Measurements from ENCODE around the gene BANP. TPM values are rescaled to one million over a fixed set of nuclear protein-coding genes. Genes with fewer than 3 reads are reported as not detected.
A peak's percentile ranks its signal among the peaks of the same experiment; 100 is the strongest.
"Not testable (repeated sequence)": the region's sequence is repeated elsewhere in the genome, so short reads cannot be mapped to it uniquely, and the experiment has no call there.

Gene BANP
- total RNA-seq, 2 donors from 2014 or later: 13.9 to 16.7 TPM

- DNase-seq: no peak
- no peak for ATAC-seq
- intact Hi-C loops (cut with DNase I): no loop called here
Measured at GRCh38 chr16:87958632-87959031, 7.4 kb downstream of the BANP start.

DNA sequence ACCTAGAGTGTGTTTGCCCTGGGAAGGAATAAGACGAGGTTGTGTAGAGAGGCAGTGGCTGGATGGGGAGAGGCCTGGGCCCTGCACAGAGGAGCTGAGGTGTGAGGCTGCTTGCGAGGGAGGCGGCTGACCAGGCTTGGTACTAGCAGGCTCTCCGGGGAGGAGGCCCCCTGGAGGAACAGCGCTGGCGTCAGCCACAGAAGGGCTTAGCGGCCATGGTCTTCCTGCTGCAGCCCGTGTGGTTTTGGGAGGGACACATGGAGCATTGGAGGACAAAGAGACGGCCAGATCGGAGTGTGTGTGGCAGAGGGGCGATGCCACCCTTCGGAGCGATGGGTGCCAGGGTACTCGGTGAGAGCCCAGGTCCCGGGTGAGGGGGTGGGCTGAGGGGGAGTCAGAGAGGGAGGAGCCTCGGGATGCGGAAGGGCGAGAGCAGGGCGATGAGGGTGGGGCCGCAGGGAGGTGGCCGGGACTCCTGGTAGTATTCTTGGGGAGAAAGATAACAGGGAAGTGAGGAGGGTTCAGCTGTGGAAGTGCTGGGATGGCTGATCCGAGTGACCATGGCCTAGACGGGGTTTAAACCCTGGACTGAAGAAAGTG lies 8.3 kb downstream of the BANP start:
- ATAC-seq (peak in 1 of 2 donors; percentile 5), DNase-seq (no peak)
- intact Hi-C loops (cut with DNase I): no loop called here

GRCh38 chr16:87960296-87960695 lies 9.1 kb downstream of the BANP start:
- intact Hi-C loops (cut with DNase I): no loop called here
- DNase-seq: no peak
- no peak for ATAC-seq

- no peak for DNase-seq
- intact Hi-C loops (cut with DNase I): no loop called here
- no peak for ATAC-seq
Measured at GRCh38 chr16:87960852-87961251, 9.6 kb downstream of the BANP start.

DNA sequence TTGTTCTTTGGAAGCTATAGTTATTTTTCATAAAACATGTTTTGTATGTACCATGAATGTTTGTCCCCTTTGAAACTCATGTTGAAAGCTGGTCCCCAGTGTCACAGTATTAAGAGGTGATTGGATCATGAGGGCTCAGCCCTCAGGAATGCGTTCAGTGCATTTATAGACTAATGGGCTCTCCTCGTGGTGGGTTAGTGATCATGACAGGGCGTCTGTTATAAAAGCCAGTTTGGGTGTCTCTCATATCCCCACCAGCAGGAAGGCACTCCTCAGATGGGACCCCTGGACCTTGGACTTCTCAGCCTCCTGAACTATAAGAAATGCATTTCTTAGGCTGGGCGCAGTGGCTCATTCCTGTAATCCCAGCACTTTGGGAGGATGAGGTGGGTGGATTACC lies 10.4 kb downstream of the BANP start:
- intact Hi-C loops (cut with DNase I): no loop called here
- no peak for DNase-seq
- no peak for ATAC-seq

DNA sequence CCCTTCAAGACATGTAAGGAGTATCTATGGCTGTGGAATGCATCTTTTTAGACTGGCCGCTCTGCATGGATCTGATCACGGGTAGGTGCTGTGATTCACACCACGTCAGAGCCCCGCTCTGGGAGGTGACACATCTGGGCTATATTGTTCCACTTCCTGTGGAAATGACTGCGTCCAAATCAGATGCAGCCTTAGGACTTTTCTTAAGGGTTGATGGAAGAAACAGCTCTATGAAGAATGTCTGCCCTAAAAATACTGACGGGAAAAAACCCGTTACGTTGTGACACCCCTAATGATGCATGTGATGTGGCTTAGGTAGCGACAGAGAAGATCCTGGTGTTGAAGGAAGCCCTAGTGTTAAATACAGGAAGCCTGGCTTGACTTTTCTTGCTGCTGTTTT lies 12.2 kb downstream of the BANP start:
- intact Hi-C loops (cut with DNase I): no loop called here
- no peak for DNase-seq

DNA sequence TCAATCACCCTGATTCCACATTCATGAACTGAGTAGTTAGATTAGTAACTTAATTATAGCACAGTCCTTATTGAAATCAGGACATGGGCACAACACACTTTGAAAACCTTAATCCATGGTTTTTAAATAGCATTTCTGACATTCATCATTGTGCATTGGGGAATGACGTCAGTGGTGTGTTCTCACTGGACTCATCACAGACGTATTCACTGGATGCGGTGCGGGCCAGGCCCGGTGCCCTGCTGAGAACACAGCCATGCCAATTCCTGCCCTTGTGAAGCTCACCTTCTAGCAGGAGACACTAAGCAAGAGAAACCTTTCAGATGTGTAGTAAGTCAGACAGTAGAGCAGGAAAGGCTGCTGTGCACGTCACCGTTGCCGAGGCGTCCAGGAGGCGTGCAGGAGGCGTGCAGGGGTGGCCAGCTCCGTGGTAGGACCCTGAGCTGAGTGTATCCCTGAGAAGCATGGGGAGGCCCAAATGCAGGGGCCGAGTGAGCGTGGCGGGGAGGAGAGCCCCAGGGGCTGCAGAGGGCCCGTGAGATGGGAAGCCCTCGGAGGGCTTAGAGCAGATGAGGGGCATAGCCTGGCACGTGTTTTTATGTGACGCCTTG lies 12.9 kb downstream of the BANP start:
- intact Hi-C loops (cut with DNase I): no loop called here
- DNase-seq: no peak
- ATAC-seq: no peak

More for the DNA sequence above, 12.2 kb downstream of the BANP start:
- ATAC-seq: peak; percentile 6 to 16

GRCh38 chr16:87965417-87965816 lies 14.2 kb downstream of the BANP start:
- ATAC-seq: no peak
- DNase-seq: no peak
- intact Hi-C loops (cut with DNase I): no loop called here

GRCh38 chr16:87966064-87966645 lies 14.9 kb downstream of the BANP start:
- intact Hi-C loops (cut with DNase I): no loop called here
- DNase-seq (no peak), ATAC-seq (peak; percentile 59 to 77)

- no peak for DNase-seq
- intact Hi-C loops (cut with DNase I): no loop called here
- ATAC-seq: peak; percentile 67 to 80
Measured at GRCh38 chr16:87966685-87967185, 15.5 kb downstream of the BANP start.

- DNase-seq (no peak), ATAC-seq (no peak)
- intact Hi-C loops (cut with DNase I): no loop called here
Measured at GRCh38 chr16:87968541-87968940, 17.3 kb downstream of the BANP start.

DNA sequence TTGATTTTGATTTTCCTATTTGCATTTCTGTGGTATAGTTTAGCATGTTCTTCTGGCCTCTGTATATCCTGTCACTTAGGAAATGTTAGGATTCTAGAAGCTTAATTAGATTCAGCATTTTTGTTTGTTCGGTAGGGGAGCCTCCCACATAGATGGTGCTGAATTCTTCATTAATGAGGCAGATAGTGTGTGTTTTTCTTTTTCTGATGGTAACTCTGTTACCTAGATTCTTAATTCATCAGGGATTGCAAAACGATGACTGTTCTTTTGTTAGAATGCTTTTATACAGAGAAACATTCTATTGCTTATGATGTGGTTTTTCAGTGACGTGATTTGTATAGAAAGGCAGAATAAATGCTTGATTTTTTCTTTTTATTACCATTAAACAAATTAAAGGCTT lies 19.0 kb downstream of the BANP start:
- intact Hi-C loops (cut with DNase I): no loop called here
- ATAC-seq (peak in 1 of 2 donors; percentile 18), DNase-seq (no peak)

GRCh38 chr16:87971933-87972332 lies 20.7 kb downstream of the BANP start:
- no peak for ATAC-seq
- intact Hi-C loops (cut with DNase I): no loop called here
- DNase-seq: no peak

DNA sequence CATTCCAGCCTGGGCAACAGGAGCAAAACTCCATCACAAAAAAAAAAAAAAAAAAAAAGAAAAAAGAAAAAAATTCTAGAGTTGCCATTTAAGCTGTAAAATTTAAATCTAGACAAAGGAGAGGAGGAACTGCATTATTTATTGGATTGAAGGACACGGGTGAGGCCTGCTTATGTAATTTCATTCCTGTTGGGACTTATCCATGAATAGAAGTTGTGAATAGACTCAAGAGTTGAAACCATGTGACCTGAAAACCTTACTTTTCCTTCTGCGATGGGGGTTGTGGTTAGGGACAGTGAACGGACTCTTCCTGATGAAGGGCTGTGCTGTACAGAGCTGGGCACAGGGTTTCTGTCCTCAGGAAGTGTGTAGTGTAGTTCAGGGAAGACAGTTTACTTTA lies 22.5 kb downstream of the BANP start:
- no peak for ATAC-seq
- no peak for DNase-seq
- intact Hi-C loops (cut with DNase I): no loop called here

DNA sequence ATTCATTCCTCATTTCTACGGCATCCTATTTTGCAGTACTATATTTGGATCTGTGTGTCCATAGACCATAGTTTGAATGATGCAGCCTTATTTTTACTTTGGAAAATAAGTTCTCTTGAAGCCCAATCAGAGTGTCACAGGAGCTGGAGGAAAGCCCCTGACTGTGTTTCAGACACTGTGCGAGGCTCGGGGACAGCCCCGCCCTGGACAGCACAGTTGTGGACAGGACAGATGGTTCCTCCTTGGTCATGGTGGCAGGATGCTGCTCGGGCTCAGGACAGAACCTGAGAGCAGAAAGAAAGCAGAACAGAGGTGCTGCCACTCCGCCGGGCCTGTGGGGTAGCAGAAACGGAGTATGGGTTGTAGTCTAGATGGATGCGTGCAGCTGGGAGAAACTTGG lies 22.9 kb downstream of the BANP start:
- no peak for ATAC-seq
- intact Hi-C loops (cut with DNase I): no loop called here
- DNase-seq: no peak

GRCh38 chr16:87976665-87977064 lies 25.4 kb downstream of the BANP start:
- intact Hi-C loops (cut with DNase I): no loop called here
- ATAC-seq (no peak), DNase-seq (no peak)

DNA sequence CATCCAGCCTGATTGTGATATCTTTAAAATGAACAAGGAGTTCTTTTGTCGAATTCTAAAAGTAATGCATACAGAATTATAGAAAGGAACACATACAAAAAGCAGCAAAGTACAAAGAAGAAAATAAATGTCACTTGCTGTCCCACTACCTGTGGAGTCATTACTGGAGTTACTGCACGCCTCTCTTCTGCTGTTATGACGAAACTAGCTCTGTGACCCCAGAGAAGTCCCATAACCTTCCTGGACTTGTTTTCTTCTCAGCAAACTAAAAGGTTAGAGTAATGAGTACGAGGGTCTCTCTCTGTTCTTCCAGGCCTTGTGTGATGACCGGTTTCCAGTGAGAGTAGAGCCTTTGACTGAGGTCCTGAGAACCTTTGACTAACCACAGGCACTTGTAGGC lies 26.9 kb downstream of the BANP start:
- ATAC-seq (no peak), DNase-seq (no peak)
- intact Hi-C loops (cut with DNase I): no loop called here

GRCh38 chr16:87979352-87979751 lies 28.1 kb downstream of the BANP start:
- intact Hi-C loops (cut with DNase I): no loop called here
- DNase-seq (no peak), ATAC-seq (peak in 1 of 2 donors; percentile 70)

DNA sequence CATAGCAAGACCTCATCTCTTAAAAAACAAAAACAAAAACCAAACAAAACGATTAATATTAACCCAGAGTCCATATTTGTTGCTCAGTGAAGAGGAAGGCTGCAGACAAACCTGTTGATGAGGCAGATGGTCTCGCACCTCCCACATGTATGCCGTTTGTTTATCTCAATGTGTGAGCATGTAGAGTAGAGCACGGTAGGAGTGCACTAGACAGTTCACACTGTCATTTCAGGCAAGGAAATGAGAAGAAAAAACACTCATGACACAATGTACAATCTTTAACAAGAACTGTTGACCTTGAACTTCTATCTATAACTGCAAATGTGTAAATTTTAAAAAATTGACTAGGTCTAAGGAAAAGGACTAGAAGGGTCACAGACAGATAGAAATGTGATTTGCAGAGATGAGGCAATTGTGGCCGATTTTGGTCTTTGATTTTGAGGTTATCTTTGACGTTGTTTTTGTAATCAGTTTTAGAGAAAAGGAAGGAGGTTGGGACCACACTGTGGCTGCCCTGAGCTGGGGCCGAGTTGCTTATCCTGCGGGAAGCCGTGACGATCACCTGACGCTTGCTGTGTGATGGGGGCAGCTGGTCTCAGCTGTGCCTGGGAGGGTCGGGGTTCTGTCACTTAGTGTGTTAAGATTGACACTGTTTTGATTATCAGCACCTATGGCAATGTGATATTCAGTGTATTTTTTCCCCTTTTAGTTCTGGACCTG lies 28.8 kb downstream of the BANP start:
- ATAC-seq, DNase-seq: not testable (repeated sequence)
- intact Hi-C loops (cut with DNase I): loop anchor here in 1 of 2 donors (10.0 kb wide), 1 partner anchor 455 kb away; no protein-coding TSS in a partner anchor

DNA sequence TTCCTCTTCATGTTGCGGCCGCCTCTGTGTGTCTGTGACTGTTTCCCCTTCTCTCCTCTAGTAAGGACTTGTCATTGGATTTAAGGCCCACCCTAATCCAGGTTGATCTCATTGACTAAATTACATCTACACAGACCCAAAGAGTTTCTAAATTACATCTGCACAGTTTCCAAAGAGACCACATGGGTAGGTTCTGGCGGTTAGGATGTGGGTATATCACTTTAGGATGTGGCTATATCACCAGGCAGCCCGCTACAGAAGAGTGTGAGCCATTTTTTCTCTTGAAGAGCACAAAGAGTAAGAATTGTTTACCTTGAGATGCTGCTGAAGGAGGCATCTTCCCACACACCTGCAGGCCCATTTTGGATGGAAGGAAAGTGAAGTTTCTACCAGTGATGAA lies 30.1 kb downstream of the BANP start:
- intact Hi-C loops (cut with DNase I): loop anchor here in 1 of 2 donors (10.0 kb wide), 1 partner anchor 453 kb away; no protein-coding TSS in a partner anchor
- DNase-seq: not testable (repeated sequence)

More for the DNA sequence above, 30.1 kb downstream of the BANP start:
- not testable (repeated sequence) for ATAC-seq

Data from left cardiac atrium (tissue), 4 donors.